Measurements from ENCODE around the gene ADGRA1. TPM values are rescaled to one million over a fixed set of nuclear protein-coding genes. Genes with fewer than 3 reads are reported as not detected.

The ADGRA1 gene
- total and polyA plus RNA-seq, 2 experiments from 2014 or later = 0.23 to 0.52 TPM

DNA sequence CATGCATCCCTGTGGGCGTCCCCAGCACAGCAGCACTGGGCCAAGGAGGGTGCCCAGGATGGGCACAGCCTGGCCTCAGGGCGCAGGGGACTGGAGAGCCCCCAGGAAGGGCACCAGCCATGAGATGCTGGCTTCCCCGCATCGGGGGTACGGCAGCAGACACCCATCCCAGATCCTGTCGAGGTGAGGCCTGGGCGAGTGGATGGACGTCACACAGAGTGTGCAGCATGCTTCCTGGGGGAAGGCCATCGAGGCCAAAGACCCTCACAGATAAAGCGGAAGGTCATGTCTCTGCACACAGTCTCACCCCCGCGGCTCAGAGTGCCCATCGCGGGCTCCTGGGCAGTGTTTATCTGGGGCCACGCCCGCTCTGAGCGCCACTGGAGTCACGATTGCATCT is 18.8 kb downstream of the ADGRA1 start:
- TF ChIP-seq, protein P1, sequence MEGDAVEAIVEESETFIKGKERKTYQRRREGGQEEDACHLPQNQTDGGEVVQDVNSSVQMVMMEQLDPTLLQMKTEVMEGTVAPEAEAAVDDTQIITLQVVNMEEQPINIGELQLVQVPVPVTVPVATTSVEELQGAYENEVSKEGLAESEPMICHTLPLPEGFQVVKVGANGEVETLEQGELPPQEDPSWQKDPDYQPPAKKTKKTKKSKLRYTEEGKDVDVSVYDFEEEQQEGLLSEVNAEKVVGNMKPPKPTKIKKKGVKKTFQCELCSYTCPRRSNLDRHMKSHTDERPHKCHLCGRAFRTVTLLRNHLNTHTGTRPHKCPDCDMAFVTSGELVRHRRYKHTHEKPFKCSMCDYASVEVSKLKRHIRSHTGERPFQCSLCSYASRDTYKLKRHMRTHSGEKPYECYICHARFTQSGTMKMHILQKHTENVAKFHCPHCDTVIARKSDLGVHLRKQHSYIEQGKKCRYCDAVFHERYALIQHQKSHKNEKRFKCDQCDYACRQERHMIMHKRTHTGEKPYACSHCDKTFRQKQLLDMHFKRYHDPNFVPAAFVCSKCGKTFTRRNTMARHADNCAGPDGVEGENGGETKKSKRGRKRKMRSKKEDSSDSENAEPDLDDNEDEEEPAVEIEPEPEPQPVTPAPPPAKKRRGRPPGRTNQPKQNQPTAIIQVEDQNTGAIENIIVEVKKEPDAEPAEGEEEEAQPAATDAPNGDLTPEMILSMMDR (conservative IDR thresholded peaks at IDR 0.05; ENCODE audit: low read depth in 2 of 2) = no peak
- TF ChIP-seq ZNF114 (CRISPR knock-in tag; IDR thresholded peaks at IDR 0.05) (no peak), POLR2AphosphoS5 (IDR thresholded peaks at IDR 0.05; ENCODE audit: low read depth) (no peak), STAT1 (IDR thresholded peaks at IDR 0.05; ENCODE audit: unreplicated experiment) (no peak), EZH2 (IDR thresholded peaks at IDR 0.05; ENCODE audit: low read depth, unreplicated experiment) (no peak), JUNB (IDR thresholded peaks at IDR 0.05; ENCODE audit: unreplicated experiment) (no peak), ZNF331 (CRISPR knock-in tag; IDR thresholded peaks at IDR 0.05; ENCODE audit: low read depth) (no peak), NANOG (IDR thresholded peaks at IDR 0.05; ENCODE audit: borderline replicate concordance) (no peak), EZH2phosphoT487 (IDR thresholded peaks at IDR 0.05; ENCODE audit: unreplicated experiment) (no peak)
- TF ChIP-seq, protein P2, sequence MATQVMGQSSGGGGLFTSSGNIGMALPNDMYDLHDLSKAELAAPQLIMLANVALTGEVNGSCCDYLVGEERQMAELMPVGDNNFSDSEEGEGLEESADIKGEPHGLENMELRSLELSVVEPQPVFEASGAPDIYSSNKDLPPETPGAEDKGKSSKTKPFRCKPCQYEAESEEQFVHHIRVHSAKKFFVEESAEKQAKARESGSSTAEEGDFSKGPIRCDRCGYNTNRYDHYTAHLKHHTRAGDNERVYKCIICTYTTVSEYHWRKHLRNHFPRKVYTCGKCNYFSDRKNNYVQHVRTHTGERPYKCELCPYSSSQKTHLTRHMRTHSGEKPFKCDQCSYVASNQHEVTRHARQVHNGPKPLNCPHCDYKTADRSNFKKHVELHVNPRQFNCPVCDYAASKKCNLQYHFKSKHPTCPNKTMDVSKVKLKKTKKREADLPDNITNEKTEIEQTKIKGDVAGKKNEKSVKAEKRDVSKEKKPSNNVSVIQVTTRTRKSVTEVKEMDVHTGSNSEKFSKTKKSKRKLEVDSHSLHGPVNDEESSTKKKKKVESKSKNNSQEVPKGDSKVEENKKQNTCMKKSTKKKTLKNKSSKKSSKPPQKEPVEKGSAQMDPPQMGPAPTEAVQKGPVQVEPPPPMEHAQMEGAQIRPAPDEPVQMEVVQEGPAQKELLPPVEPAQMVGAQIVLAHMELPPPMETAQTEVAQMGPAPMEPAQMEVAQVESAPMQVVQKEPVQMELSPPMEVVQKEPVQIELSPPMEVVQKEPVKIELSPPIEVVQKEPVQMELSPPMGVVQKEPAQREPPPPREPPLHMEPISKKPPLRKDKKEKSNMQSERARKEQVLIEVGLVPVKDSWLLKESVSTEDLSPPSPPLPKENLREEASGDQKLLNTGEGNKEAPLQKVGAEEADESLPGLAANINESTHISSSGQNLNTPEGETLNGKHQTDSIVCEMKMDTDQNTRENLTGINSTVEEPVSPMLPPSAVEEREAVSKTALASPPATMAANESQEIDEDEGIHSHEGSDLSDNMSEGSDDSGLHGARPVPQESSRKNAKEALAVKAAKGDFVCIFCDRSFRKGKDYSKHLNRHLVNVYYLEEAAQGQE (IDR thresholded peaks at IDR 0.05; ENCODE audit: unreplicated experiment) = no peak
- TF ChIP-seq, protein P3, sequence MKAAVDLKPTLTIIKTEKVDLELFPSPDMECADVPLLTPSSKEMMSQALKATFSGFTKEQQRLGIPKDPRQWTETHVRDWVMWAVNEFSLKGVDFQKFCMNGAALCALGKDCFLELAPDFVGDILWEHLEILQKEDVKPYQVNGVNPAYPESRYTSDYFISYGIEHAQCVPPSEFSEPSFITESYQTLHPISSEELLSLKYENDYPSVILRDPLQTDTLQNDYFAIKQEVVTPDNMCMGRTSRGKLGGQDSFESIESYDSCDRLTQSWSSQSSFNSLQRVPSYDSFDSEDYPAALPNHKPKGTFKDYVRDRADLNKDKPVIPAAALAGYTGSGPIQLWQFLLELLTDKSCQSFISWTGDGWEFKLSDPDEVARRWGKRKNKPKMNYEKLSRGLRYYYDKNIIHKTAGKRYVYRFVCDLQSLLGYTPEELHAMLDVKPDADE (IDR thresholded peaks at IDR 0.05) = no peak
- TF ChIP-seq, protein P4, sequence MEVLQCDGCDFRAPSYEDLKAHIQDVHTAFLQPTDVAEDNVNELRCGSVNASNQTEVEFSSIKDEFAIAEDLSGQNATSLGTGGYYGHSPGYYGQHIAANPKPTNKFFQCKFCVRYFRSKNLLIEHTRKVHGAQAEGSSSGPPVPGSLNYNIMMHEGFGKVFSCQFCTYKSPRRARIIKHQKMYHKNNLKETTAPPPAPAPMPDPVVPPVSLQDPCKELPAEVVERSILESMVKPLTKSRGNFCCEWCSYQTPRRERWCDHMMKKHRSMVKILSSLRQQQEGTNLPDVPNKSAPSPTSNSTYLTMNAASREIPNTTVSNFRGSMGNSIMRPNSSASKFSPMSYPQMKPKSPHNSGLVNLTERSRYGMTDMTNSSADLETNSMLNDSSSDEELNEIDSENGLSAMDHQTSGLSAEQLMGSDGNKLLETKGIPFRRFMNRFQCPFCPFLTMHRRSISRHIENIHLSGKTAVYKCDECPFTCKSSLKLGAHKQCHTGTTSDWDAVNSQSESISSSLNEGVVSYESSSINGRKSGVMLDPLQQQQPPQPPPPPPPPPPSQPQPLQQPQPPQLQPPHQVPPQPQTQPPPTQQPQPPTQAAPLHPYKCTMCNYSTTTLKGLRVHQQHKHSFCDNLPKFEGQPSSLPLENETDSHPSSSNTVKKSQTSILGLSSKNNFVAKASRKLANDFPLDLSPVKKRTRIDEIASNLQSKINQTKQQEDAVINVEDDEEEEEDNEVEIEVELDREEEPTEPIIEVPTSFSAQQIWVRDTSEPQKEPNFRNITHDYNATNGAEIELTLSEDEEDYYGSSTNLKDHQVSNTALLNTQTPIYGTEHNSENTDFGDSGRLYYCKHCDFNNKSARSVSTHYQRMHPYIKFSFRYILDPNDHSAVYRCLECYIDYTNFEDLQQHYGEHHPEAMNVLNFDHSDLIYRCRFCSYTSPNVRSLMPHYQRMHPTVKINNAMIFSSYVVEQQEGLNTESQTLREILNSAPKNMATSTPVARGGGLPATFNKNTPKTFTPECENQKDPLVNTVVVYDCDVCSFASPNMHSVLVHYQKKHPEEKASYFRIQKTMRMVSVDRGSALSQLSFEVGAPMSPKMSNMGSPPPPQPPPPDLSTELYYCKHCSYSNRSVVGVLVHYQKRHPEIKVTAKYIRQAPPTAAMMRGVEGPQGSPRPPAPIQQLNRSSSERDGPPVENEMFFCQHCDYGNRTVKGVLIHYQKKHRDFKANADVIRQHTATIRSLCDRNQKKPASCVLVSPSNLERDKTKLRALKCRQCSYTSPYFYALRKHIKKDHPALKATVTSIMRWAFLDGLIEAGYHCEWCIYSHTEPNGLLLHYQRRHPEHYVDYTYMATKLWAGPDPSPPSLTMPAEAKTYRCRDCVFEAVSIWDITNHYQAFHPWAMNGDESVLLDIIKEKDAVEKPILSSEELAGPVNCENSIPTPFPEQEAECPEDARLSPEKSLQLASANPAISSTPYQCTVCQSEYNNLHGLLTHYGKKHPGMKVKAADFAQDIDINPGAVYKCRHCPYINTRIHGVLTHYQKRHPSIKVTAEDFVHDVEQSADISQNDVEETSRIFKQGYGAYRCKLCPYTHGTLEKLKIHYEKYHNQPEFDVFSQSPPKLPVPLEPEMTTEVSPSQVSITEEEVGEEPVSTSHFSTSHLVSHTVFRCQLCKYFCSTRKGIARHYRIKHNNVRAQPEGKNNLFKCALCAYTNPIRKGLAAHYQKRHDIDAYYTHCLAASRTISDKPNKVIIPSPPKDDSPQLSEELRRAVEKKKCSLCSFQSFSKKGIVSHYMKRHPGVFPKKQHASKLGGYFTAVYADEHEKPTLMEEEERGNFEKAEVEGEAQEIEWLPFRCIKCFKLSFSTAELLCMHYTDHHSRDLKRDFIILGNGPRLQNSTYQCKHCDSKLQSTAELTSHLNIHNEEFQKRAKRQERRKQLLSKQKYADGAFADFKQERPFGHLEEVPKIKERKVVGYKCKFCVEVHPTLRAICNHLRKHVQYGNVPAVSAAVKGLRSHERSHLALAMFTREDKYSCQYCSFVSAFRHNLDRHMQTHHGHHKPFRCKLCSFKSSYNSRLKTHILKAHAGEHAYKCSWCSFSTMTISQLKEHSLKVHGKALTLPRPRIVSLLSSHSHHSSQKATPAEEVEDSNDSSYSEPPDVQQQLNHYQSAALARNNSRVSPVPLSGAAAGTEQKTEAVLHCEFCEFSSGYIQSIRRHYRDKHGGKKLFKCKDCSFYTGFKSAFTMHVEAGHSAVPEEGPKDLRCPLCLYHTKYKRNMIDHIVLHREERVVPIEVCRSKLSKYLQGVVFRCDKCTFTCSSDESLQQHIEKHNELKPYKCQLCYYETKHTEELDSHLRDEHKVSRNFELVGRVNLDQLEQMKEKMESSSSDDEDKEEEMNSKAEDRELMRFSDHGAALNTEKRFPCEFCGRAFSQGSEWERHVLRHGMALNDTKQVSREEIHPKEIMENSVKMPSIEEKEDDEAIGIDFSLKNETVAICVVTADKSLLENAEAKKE (CRISPR knock-in tag; IDR thresholded peaks at IDR 0.05) = no peak
- no peaks in the 10 kb centered on the region for H3K36me3 ChIP-seq (ENCODE audit: insufficient read depth)
- H3K4me1 ChIP-seq (ENCODE audit: insufficient read depth) = peaks cover 5% of the 10 kb centered on the region
- no peak overlapping the region for H3K27ac ChIP-seq (ENCODE audit: low read depth)
- H4K20me1 ChIP-seq (replicated peaks; ENCODE audit: insufficient read depth) = no peaks in the 10 kb centered on the region
- Mint-ChIP-seq H3K9me3 (peaks cover 30% of the 10 kb centered on the region), H3K4me3 (no peak overlapping the region), H3K27ac (no peak overlapping the region), H3K27me3 (ENCODE audit: insufficient read depth, low read depth, poor library complexity) (peaks cover 9% of the 10 kb centered on the region), H3K4me1 (peaks cover 12% of the 10 kb centered on the region), H3K36me3 (ENCODE audit: low read depth) (peaks cover 6% of the 10 kb centered on the region; the same call in 2 of the 3 replicates)
- H3K9me2 ChIP-seq (ENCODE audit: insufficient read depth) = no peaks in the 10 kb centered on the region
- H3K79me2 ChIP-seq (replicated peaks; ENCODE audit: insufficient read depth) = no peaks in the 10 kb centered on the region
- no peak for ATAC-seq
- DNase-seq (ENCODE audit: low spot score) = no peak
- H2AFZ ChIP-seq = no peak overlapping the region
- H3K27me3 ChIP-seq (ENCODE audit: insufficient read depth) = no peaks in the 10 kb centered on the region
- H3K4me2 ChIP-seq = no peak overlapping the region
- 0 out of 2 replicates have a peak, but pooled peaks cover 7% of the 10 kb centered on the region for H3F3A ChIP-seq (replicated peaks; ENCODE audit: low read depth)
- no peak overlapping the region for H3K4me3 ChIP-seq
